Fibroblast of lung (primary cell): ENCODE data around the gene PRB4.

ENCODE experiments used
- EZH2 ChIP-seq: IDR thresholded peaks from 2 replicates; pipeline ENCODE4 v1.5.1; 2012; ENCODE audit warnings: low read length, control low read depth, mild to moderate bottlenecking; ENCODE audit errors: missing control alignments
- TF ChIP-seq, protein P1 (sequence below), 2 donors: IDR thresholded peaks in 1 of 2; conservative IDR thresholded peaks in 1 of 2; 1 replicate in 1 of 2; 2 replicates in 1 of 2; pipeline ENCODE4 v1.5.1; 2011 to 2012; ENCODE audit warnings: low read length in 2 of 2, control low read depth in 1 of 2, inconsistent platforms in 1 of 2, low read depth in 1 of 2, mild to moderate bottlenecking in 1 of 2

DNA sequence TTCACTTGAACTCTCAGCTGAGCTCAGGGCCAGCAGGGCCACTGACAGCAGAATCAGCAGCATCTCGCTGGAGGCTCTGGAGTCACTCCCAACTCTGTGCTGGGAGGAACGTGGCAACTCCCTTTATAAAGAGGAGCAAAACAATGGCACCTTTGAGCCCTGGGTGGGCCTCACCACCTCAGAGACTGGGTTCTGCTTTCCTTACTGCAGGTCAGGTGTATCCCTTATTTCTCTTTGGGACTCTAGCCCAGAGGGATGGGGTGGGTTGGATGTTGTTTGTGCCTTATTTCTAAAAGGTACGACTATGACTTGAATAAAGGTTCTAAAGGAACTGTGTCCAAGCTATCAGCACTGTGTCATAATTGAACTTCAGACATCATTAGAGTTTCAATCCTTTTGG lies at the start of gene PRB4:
- TF ChIP-seq, protein P1, sequence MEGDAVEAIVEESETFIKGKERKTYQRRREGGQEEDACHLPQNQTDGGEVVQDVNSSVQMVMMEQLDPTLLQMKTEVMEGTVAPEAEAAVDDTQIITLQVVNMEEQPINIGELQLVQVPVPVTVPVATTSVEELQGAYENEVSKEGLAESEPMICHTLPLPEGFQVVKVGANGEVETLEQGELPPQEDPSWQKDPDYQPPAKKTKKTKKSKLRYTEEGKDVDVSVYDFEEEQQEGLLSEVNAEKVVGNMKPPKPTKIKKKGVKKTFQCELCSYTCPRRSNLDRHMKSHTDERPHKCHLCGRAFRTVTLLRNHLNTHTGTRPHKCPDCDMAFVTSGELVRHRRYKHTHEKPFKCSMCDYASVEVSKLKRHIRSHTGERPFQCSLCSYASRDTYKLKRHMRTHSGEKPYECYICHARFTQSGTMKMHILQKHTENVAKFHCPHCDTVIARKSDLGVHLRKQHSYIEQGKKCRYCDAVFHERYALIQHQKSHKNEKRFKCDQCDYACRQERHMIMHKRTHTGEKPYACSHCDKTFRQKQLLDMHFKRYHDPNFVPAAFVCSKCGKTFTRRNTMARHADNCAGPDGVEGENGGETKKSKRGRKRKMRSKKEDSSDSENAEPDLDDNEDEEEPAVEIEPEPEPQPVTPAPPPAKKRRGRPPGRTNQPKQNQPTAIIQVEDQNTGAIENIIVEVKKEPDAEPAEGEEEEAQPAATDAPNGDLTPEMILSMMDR (conservative IDR thresholded peaks at IDR 0.05 in 1 of 2, IDR thresholded peaks at IDR 0.05 in 1 of 2; ENCODE audit: low read depth in 1 of 2, low read length in 2 of 2) = no peak
- no peak for TF ChIP-seq EZH2
